GM19025 (cell line): ENCODE measurements around the gene COX8A.
"Not testable (repeated sequence)": the region's sequence is repeated elsewhere in the genome, so short reads cannot be mapped to it uniquely, and the experiment has no call there.

Experiments used
- ATAC-seq: cut with Tn5 transposase; IDR thresholded peaks from one replicate; pipeline ENCODE4 v1.9.1; 2021; ENCODE audit warnings: mild to moderate bottlenecking, low read depth, moderate library complexity; ENCODE audit not compliant: unreplicated experiment

The COX8A gene, protein sequence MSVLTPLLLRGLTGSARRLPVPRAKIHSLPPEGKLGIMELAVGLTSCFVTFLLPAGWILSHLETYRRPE

DNA sequence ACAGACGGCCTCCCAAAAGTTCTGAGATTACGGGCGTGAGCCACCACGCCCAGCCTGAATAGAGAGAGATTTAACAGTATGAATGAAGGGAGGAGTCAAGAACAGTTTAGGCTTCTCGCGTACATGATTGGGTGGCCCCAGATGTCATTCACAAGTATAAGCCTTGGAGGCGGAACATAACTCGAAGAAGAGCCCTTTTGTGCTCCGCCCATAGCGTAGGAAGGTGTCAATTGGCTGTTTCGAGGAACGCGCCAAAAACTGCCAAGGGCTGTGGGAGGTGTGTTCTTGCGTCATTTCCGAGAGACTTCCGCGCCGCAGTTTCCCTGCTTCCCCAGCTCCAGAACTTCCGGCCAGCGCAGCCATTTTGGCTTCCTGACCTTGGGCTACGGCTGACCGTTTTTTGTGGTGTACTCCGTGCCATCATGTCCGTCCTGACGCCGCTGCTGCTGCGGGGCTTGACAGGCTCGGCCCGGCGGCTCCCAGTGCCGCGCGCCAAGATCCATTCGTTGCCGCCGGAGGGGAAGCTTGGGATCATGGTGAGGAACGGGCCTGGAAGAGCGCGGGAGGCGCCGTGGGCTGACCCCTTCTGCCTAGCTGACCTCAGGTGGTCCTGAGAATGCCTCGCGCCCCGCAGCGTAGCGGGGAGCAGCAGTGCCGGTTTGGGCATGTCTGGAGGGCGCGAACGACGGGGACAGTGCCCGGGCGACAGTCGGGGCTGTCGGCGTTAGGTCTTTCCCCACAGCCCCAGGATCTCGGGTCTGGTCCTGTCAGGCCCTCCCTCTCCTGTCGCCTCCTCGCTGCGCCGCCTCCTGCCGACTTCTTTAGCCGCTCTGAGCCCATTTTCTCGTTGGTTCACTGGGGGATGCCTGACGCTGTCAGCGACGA lies at the start of gene COX8A:
Gene COX8A, plus strand, starts transcription at position 362 of the 885 bp plus-strand sequence. Its CDS starts 61 bp downstream, at position 423.
- peak; percentile 92 for ATAC-seq

DNA sequence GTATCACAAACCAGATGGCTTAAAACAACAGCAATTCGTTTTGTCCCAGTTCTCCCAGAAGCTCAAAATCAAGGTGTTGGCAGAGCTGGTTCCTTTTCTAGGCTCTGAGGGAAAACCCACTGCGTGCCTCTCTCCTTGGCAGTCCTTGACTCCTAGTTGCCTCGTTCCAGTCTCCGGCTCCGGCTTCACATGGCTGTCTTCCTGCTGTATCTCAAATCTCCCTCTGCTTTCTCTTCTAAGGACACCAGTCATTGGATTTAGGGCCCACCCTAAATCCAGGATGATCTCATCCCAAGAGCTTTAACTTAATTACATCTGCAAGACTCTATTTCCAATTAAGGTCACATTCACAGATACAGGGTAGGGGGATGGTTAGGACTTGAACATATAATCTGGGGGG lies 44.8 kb upstream of the COX8A start:
- no peak for ATAC-seq

DNA sequence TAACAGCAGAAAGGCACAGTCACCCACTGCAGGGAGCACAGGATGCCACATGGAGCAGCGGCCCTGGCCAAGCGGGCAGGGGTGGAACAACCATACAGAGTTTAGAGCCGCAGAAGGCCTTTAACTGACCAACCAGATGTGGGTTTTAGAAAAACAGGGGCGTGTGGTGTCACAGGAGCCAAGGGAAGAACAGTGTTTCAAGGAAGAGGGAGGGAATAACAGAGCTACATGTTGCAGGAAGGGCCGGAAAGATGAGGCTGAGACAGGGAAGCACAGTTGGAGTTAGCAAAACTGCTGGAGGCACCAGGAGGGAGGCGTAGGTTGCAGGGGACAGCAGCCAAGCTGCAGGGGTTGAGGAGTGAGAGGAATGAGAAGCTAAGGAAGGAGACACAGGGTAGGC lies 43.4 kb upstream of the COX8A start:
- no peak for ATAC-seq

DNA sequence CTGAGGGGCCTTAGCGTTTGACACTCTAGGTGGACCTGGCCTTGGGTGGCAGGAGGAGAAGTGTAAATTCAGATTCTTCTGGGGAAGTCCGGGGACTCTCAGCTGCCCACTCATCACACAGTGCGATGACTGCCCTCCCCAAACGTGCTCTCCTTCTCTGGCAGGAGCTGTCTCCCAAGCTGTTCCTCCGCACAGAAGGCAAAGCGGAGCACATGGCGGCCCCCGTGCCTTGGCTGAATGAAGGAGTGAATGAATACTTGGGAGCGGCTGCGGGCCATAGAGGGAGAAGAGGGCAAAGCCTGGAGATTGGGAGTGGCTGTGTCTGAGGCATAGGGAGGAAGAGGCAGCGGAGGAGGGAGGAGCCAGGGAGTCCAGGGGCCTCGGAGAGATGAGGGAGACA lies 42.5 kb upstream of the COX8A start:
- ATAC-seq: no peak

DNA sequence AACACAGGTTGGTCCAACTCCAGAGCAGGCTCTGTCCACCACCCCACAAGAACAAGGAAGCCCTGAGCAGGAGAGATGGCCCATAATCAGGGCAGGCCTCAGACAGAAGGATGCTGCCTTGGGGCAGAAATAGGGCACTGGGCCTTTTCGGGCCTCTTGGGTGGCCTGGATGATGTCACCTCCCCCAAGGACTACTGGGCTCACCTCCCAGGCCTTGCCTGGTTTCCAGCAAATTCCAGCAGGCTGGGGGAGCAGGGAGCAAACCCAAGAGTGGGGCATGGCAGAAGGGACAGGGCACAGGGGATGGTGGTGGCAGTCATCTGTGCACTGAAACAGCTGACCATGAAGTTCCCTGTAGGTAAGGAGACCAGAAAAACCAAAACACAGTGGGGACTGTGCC lies 41.0 kb upstream of the COX8A start:
- no peak for ATAC-seq

DNA sequence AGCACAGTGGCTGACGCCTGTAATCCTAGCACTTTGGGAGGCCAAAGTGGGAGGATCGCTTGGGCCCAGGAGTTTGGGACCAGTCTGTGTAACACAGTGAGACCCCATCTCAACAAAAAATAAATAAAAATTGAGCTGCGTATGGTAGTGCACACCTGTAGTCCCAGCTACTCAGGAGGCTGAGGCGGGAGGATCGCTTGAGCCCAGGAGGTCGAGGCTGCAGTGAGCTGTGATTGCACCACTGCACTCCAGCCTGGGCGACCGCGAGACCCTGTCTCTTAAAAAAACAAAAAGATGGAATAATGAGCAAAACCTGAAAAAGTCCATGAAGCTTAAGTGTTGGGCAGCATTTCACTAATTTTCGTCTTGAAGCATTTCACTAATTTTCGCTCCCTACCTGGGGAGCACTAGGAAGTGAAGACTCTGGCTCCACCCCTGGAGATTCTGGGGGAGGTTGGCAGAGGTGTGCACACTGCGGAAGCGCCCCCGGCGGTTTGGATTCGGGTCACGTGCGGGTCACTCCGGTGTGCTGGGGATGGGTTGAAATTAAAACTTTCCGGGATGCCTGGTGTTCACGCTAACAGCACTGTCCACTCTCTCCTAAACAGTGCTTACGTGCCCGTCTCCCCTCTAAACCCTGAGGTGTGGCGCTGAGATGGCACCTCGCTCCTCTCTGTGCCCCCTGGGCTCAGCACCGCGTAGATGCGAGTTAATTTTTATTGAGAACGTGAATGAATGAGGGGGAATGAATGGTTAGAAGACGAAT lies 36.5 kb upstream of the COX8A start:
- peak; percentile 4 for ATAC-seq

DNA sequence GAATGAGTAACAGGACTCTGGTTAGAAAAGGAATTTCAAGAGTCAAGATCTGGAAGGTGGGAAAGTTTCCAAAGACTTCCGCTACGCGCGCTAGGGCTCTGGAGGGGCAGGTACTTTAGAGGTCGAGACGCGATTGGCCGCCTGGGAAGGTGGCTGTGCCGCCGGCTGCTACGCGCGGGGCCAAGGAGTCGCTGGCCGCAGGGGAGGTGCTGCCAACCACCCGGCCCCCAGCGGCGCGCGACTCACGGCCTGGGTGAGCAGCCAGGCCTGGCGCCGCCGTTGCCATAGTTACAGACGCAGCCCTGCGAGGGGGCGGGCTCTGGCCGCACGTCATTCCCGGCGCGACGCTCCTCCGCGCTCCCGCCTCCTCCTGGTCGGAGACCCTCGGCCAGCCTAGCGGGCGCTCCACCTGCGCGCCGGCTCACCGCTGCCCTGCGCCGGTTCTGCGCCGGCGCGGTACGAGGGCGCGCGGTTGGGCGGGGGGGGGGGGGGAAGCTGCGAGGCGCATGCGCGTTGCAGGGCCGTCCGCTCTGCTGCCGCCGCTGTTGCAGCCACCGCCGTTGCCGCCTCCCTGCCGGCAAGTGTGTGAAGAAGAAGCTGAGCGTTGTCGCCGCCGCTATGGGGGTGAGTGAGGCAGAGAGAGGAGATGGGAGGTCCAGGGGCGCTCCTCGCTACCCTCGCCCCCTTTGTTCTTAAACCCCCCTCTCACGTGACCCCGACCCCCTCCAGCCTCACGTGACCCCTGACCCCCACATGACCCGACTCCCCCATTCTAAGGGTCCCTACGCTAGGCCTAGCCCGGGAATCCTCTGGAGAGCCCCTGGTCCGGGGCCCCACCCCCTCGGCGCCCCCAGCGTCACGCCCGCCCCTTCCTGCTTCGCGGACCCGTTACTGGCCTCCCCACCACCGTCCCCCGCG lies 35.7 kb upstream of the COX8A start, which contains the start of gene NAA40:
Gene NAA40, plus strand, starts transcription at position 524 of the 918 bp plus-strand sequence. Its CDS starts 95 bp downstream, at position 619.
- peak; percentile 93 for ATAC-seq

DNA sequence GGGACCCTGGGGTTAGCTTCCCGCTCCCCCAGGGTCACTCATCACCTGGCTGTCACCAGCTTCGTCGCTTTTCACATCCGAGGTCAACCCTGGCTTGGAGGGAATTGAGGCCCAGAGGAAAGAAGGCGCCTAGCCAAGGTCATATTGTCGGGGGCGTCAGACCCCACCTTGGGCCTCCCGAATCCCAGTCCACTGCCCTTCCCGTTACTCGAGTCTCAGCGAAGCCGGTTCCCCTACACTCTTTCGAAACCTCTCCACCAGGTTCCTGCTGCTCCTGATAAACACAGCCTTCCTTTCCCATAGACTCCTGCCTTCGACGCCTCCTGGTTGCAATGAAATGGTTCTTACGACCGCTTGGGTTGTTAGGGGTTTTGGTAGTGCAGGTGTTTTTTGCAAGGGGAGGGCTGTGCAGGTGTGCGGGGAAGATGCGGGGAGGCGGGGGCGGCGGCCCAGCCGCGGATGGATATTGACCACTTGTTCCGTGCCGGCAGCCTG lies 35.0 kb upstream of the COX8A start:
- ATAC-seq: no peak

DNA sequence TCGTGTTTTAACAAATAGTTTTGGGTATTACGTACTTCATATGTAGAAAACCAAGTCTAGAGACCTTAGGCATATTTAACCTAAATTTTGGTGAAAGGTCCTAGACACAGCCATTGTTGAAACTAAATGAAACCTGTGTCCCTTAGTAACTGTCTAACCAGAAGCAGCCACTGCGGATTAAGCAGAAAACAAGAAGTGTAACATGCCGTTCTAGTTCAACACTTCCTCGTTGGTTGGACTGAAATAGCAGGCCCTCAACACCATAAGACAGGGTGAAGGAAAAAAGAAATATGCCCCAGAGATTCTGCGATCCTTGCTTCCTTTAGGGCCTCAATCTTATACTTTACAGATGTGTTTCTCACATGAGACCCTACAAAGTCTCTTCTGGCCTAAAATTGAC lies 33.6 kb upstream of the COX8A start:
- no peak for ATAC-seq

DNA sequence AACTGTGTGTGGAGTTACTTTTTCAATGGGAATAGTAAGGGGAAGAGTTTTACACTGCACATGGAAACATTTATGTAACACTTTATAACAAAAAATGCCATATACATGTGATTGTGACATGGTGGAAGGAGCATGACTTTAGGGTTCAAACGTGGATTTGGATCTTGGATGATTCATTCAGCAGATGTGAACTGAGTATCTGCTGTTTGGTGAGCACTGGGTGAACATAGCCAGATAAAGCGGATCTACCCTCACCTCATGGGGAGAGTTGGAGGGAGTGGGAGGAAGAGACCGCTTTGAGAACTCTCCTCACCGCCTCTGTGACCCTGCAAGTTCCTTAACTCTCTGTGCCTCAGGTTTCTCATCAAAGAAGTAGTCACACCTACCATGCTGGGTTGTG lies 32.5 kb upstream of the COX8A start:
- no peak for ATAC-seq

DNA sequence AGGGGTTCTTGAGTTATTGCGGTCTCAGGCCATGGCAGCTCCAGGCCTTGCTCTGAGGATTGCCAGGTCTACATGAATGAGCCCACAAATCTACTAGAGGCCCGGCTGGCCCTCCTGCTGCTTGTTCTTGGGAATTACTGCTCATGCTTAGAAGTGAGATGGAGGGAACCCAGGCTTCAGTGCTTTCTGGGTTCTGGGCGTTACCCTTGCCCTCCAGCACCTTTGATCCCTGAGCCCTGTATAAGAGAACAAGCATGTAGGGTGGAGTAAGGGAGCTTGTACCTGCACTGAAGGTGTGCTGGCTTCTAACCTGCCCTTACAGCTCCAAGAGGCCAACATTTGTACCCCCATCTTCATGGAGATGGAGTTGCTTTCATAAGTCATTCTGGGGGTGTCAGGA lies 31.6 kb upstream of the COX8A start:
- no peak for ATAC-seq

DNA sequence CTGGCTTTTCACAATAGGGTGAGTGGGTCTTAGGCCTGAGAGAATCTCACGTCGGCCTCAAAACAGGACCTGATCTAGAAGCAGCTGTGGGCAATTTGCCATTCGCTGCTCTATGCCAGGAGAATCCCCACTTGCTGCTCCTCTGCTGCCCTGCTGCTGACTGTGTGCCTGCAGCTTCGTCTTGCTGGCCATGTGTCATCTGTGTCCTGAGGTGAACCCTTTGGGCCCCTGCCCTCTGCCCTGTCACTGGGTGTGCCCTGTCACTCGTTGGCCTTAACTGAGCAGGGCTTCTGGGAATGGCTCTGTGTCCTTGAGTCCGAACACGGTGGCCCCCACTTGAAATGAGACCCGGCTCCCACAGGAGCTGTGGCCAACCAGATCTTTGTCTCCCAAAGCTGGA lies 29.4 kb upstream of the COX8A start:
- no peak for ATAC-seq

DNA sequence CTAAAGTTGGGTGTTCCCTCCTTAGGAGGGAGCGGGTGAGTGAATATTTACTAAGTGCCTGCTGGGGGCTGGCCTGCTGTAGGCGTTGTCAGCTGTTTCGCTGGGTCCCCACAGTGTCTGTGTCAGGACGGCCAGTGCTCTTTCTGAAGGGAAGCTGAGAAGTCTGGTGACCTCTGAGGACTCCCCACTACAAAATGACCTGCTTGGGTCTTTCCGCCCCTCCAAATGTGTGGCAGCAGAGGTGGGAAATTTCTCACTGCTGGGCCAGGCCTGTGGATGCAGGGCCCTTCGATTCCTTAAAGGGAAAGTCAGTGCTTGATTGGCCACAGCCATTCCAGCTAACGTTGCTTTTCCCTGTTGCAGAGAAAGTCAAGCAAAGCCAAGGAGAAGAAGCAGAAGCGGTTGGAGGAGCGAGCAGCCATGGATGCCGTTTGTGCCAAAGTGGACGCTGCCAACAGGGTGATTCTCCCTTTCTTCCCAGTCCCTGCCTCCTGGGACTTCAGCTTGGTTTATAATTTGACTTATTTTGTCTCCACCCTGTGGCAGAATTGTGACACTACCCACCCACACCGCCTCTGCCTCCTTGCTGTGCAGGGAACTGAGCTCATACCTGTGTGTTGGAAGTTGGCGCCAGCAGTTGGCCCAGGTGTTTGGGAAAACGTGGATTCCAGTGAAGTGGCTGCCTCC lies 28.8 kb upstream of the COX8A start:
- no peak for ATAC-seq

DNA sequence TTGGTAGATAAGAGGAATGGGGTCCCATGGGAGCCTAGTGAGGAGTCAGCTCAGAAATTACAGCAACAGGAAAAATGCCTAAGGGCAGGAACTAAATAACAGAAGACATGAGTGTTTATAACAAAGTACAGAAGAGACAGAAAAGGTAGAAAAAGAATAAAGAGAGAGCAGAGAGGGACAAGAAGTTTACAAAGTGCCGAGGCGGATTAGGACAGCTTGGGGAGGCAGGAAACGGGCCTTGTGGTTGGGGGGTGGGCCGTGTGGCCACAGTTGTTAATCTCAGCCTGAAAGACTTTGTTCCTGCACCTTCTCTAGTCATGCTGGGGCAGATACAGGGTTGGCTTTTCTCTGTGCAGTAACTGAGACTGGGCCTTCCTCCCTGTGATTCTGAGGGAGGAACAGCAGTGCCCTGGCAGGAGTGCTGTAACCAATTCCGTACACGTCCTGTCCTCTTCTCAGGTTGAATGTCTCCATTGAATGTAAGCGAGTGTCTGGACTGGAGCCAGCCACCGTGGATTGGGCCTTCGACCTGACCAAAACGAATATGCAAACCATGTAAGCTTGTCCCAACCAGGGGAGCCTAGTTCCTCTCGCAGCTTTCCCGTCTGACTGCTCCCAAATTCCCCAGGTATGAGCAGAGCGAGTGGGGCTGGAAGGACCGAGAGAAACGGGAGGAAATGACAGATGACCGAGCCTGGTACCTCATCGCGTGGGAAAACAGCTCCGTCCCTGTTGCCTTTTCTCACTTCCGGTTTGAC lies 22.5 kb upstream of the COX8A start:
- no peak for ATAC-seq

DNA sequence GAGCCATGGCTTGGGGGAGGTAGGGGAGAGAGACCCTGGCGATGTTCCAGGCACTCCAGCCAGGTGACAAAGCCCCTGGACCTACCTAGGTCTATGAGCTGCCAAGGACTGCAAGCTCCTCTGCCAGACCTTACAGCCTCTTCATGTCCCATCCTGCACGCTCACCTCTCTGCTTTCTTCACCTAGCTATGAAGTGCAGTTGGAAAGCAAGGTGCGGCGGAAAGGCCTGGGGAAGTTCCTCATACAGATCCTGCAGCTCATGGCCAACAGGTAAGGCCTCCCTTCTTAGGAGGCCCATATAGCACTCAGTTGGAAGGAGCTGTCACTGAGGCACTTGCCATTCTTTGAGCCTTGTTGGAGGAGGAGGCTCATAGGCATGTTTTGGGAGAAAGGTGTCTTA lies 21.9 kb upstream of the COX8A start:
- no peak for ATAC-seq

DNA sequence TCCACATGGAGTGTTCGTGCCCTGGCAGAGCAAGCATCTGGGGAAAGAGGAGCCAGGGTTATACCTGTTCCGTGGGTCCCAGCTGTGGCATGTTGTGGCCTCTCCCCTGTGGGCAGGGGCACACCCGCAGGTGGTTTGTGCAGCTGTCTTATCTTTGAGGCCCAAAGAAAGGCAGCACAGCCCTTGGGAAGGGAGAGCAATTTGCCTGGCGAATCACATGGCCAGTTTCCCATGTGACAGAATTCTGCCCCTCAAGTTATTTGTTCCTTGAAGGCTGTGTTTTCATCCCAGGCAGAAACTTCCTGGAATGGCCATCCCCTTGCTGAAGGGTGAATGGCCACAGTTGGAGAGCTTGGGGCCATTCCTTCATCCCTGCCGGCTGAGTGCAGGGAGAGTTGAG lies 16.4 kb upstream of the COX8A start:
- ATAC-seq: no peak

DNA sequence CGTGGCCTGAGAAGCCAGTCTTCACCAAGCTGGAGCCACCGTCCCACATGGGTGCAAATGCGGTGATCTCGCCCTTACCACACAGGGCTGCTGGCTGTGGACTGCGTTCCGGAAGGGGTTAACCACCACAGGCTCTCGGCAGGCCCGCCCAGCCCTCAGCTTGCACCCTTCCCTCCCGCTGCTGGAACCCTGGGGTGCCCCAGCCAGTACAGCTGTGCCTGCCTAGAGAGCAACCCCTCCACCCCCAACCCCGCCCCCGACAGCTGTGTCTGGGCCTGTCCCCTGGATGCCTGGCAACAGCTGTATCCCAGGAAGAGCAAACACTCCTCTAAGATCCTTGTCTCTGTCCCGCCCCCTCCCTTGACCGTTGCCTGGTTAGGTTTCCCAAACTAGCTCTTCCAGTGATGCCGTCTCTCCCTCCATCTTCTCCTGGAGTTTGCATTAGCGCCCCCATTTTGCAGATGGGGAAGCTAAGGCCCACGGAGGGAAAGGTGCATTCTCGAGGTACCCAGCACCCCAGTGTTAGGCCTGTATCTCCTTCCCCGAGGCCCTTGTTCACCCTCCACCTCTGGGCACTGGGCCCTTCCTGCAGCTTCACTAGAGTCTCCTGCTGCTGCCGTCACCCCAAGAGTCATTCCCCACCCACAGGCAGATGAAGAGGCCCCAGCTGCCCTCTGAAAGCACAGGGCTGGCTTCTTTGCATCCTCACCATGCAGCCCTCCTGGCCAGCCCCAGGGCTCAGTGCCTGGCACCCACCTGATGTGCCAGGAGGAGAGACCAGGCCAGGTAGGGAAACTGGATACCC lies 12.6 kb upstream of the COX8A start:
- no peak for ATAC-seq

DNA sequence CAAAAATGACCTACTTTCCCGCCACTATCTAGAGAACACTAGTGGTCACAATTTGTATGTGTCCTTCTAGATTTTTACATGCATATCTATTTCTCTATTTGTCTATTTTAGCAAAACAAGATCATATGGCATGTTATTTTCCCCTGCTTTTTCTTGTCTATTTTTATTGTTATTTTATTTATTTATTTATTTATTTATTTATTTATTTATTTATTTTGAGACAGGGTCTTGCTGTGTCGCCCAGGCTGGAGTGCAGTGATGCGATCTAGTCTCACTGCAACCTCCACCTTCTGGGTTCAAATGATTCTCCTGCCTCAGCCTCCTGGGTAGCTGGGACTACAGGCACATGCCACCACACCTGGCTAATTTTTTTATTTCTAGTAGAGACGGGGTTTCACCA lies 10.5 kb upstream of the COX8A start:
- ATAC-seq: not testable (repeated sequence)
